ENCODE measurements around the gene AQP9.

DNA sequence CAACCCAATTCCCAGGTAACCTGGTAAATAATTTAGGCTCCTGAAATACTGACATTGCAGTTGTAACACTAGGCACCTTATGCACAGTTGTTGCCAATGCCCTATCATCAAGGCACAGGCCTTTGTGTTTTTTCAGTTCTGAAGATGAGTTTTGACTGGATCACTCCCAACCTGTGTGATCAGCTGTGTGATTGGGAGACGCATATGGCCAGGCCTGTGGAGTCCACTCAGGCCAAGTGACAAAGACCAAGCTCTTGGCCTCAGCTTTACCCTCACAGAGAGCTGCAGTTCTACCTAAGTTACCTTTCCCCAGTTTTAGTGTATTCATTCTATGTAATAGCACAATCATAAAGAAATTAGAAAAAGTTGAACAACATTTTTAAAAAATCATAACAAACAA lies 19.2 kb upstream of the AQP9 start:
- TF ChIP-seq, protein P1, sequence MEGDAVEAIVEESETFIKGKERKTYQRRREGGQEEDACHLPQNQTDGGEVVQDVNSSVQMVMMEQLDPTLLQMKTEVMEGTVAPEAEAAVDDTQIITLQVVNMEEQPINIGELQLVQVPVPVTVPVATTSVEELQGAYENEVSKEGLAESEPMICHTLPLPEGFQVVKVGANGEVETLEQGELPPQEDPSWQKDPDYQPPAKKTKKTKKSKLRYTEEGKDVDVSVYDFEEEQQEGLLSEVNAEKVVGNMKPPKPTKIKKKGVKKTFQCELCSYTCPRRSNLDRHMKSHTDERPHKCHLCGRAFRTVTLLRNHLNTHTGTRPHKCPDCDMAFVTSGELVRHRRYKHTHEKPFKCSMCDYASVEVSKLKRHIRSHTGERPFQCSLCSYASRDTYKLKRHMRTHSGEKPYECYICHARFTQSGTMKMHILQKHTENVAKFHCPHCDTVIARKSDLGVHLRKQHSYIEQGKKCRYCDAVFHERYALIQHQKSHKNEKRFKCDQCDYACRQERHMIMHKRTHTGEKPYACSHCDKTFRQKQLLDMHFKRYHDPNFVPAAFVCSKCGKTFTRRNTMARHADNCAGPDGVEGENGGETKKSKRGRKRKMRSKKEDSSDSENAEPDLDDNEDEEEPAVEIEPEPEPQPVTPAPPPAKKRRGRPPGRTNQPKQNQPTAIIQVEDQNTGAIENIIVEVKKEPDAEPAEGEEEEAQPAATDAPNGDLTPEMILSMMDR (IDR thresholded peaks at IDR 0.05): no peak
- TF ChIP-seq POLR2A (IDR thresholded peaks at IDR 0.05): no peak
